ENCODE data around the gene HMHB1. TPM values are rescaled to one million over a fixed set of nuclear protein-coding genes. Genes with fewer than 3 reads are reported as not detected.

The HMHB1 gene
- not detected in 2 replicates for total RNA-seq

DNA sequence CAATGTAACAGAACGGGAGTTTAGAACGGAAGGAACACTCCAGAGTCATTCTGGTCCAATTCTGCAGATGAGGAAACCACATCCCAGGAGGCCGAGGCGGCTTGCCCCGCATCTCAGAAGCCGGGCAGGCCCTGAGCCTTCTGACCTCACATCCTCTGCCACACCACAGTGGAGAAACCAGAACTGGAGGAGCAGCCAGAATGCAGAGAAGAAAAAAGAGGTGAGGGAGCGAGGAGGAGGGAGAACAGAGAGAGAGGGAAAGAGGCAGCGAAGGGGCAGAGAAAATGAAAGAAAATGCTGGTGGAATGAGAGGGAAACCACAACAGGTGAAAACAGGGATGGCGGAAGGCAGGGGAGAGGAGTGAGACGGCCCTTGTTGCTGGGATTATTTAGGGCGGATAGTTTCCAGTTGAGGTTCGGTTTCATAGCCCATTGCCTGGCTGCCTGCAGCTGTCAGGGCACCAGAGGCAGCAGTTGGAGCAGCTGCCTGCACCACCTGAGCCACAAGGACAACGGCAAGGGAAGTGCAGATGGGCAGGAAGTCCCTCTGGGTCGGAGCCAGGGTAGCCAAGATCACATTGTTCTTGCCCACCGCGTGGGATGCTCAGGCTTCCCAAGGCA lies at the start of gene HMHB1:
HMHB1 (plus strand) TSS at position 77 of the 621 bp plus-strand sequence.

All from endothelial cell of coronary artery (primary cell).